Endothelial cell of umbilical vein (primary cell): ENCODE data around the gene OR2D2. TPM values are rescaled to one million over a fixed set of nuclear protein-coding genes. Genes with fewer than 3 reads are reported as not detected.

Source experiments
- BruUV-seq: library from RNA; stranded (reverse); fragments of 400-500 nt; replicated peaks from 2 replicates; lab custom pipeline; 2021; lab: Mats Ljungman, UMichigan
- CTCF ChIA-PET: fragments of 300-600, 350-600 bp; sonication (Branson Sonifier 250); formaldehyde crosslinking; loops from one replicate; lab custom pipeline; 2021; ENCODE audit warnings: antibody characterized with exemption, inconsistent platforms; lab: Charles Lee
- POLR2A ChIA-PET: fragments of 300-600, 350-600 bp; sonication (Branson Sonifier 250); formaldehyde crosslinking; loops from one replicate; lab custom pipeline; 2021; ENCODE audit warnings: antibody characterized with exemption, inconsistent platforms; lab: Charles Lee
- DNase-seq: peaks from one replicate; pipeline ENCODE4 v3.0.0-alpha.2; 2011; ENCODE audit warnings: low read depth, low spot score
- FAIRE-seq: peaks from 2 replicates; lab custom pipeline; 2011; peaks lifted over from hg19 to GRCh38; lab: Jason Lieb, UNC
- H2AFZ ChIP-seq: 2 replicates; pipeline ENCODE4 v1.6.0; 2012; ENCODE audit warnings: low read depth, low read length, control low read depth, inconsistent platforms
- H3K27ac ChIP-seq: 2 replicates; pipeline ENCODE4 v1.5.1; 2011; ENCODE audit warnings: low read depth, mild to moderate bottlenecking, control low read depth, low read length, moderate library complexity; ENCODE audit not compliant: insufficient read depth
- H3K27me3 ChIP-seq, 2 experiments: 2 replicates each; pipeline versions ENCODE4 v1.6.0 to v1.6.1; 2011; ENCODE audit warnings: low read length in 2 of 2, mixed read lengths in 1 of 2; ENCODE audit not compliant: control insufficient read depth in 2 of 2, insufficient read depth in 2 of 2
- H3K36me3 ChIP-seq, 2 experiments: 2 replicates in 1 of 2; 3 replicates in 1 of 2; pipeline ENCODE4 v1.5.1; 2011; ENCODE audit warnings: low read length in 2 of 2, mild to moderate bottlenecking in 1 of 2, moderate library complexity in 1 of 2; ENCODE audit not compliant: control insufficient read depth in 2 of 2, insufficient read depth in 2 of 2; ENCODE audit errors: extremely low read depth in 1 of 2
- H3K4me1 ChIP-seq: 3 replicates; pipeline ENCODE4 v1.5.1; 2011; ENCODE audit warnings: mild to moderate bottlenecking, low read length; ENCODE audit not compliant: control insufficient read depth, insufficient read depth; ENCODE audit errors: extremely low read depth
- H3K4me2 ChIP-seq: 2 replicates; pipeline ENCODE4 v1.6.1; 2011; ENCODE audit warnings: low read length, control low read depth, mixed read lengths; ENCODE audit not compliant: insufficient read depth
- H3K4me3 ChIP-seq, 3 experiments: fragments of 200-600 bp in 1 of 3; sonication (generic), shearing (Covaris generic) in 1 of 3; replicated peaks in 1 of 3; 2 replicates each; pipeline ENCODE4 v1.5.1; 2011 to 2016; ENCODE audit warnings: control low read depth in 3 of 3, low read length in 3 of 3, mild to moderate bottlenecking in 2 of 3, inconsistent platforms in 1 of 3, low read depth in 1 of 3, moderate library complexity in 1 of 3; ENCODE audit not compliant: insufficient read depth in 1 of 3
- H3K79me2 ChIP-seq: 2 replicates; pipeline ENCODE4 v1.6.0; 2012; ENCODE audit warnings: low read length, inconsistent platforms; ENCODE audit not compliant: control insufficient read depth, insufficient read depth
- H3K9ac ChIP-seq: replicated peaks from 2 replicates; pipeline ENCODE3; 2011; ENCODE audit warnings: low read length, control low read depth; ENCODE audit not compliant: insufficient read depth; ENCODE audit errors: extremely low read depth
- H3K9me1 ChIP-seq: replicated peaks from 3 replicates; pipeline ENCODE4 v1.6.0; 2011; ENCODE audit warnings: mild to moderate bottlenecking, low read length; ENCODE audit not compliant: control insufficient read depth, insufficient read depth; ENCODE audit errors: extremely low read depth
- H3K9me3 ChIP-seq: replicated peaks from 2 replicates; pipeline ENCODE4 v1.5.1; 2012; ENCODE audit warnings: low read length, inconsistent platforms; ENCODE audit not compliant: control insufficient read depth, insufficient read depth
- H4K20me1 ChIP-seq: replicated peaks from 2 replicates; pipeline ENCODE3; 2011; ENCODE audit warnings: mild to moderate bottlenecking, low read length; ENCODE audit not compliant: control insufficient read depth, insufficient read depth; ENCODE audit errors: extremely low read depth
- CTCF ChIP-seq, 2 donors: IDR thresholded peaks; 1 replicate in 1 of 2; 2 replicates in 1 of 2; pipeline ENCODE4 v1.5.1; 2011; ENCODE audit warnings: low read length in 2 of 2, mild to moderate bottlenecking in 2 of 2, moderate library complexity in 2 of 2, control low read depth in 1 of 2, inconsistent platforms in 1 of 2, low read depth in 1 of 2; ENCODE audit not compliant: insufficient read depth in 1 of 2; ENCODE audit errors: extremely low read depth in 1 of 2
- EZH2 ChIP-seq: IDR thresholded peaks from 2 replicates; pipeline ENCODE4 v1.6.1; 2012; ENCODE audit warnings: borderline replicate concordance, low read depth, mild to moderate bottlenecking, moderate library complexity, low read length, inconsistent platforms; ENCODE audit not compliant: severe bottlenecking
- FOS ChIP-seq: IDR thresholded peaks from 2 replicates; pipeline ENCODE4 v1.6.1; 2011; ENCODE audit warnings: mild to moderate bottlenecking, low read length, moderate library complexity, borderline replicate concordance; ENCODE audit not compliant: insufficient read depth
- GATA2 ChIP-seq: IDR thresholded peaks from 2 replicates; pipeline ENCODE4 v1.7.0; 2011; ENCODE audit warnings: low read depth, mild to moderate bottlenecking, moderate library complexity, mixed read lengths, low read length; ENCODE audit not compliant: insufficient read length, insufficient read depth
- JUN ChIP-seq: IDR thresholded peaks from 2 replicates; pipeline ENCODE4 v1.6.1; 2011; ENCODE audit warnings: borderline replicate concordance, low read depth; ENCODE audit not compliant: insufficient read length, insufficient read depth
- MAX ChIP-seq: IDR thresholded peaks from 2 replicates; pipeline ENCODE4 v1.6.1; 2011; ENCODE audit not compliant: insufficient read depth, insufficient read length
- MYC ChIP-seq: IDR thresholded peaks from one replicate; pipeline ENCODE4 v1.6.1; 2011; ENCODE audit warnings: mild to moderate bottlenecking, low read depth, low read length
- POLR2A ChIP-seq: IDR thresholded peaks from 2 replicates; pipeline ENCODE4 v1.6.1; 2012; ENCODE audit warnings: low read depth, mild to moderate bottlenecking, control low read depth, low read length
- POLR2AphosphoS5 ChIP-seq: IDR thresholded peaks from 2 replicates; pipeline ENCODE4 v1.6.1; 2012; ENCODE audit warnings: low read depth, mild to moderate bottlenecking, control low read depth, low read length, moderate library complexity; ENCODE audit not compliant: insufficient read depth
- dilution Hi-C: fragments of 300-500 bp; cut with MboI; formaldehyde crosslinking; loops from one replicate; pipeline ENCODE4 v1.15.0; 2019; ENCODE audit warnings: low sequenced_read_pairs; ENCODE audit not compliant: extremely low pct_ligation_motif_present
- intact Hi-C: fragments of 100-400 bp; cut with micrococcal nuclease; formaldehyde crosslinking; loops from one replicate; pipeline ENCODE4 v1.10.0; 2022
- polyA plus RNA-seq, 4 experiments: library from polyadenylated mRNA; depleted of rRNA in 3 of 4; stranded (reverse) in 3 of 4; unstranded in 1 of 4; fragments of >200 nt; gene quantifications; 2 replicates each; pipeline versions ENCODE4 v1.2.1 to v1.2.3, GENCODE V29; 2011 to 2012; ENCODE audit warnings: missing spikeins in 1 of 4
- total RNA-seq: library from RNA; stranded (reverse); gene quantifications from 2 replicates; pipeline ENCODE4 v1.2.3, GENCODE V29; 2021

Gene OR2D2
- total and polyA plus RNA-seq, 2 donors (not counting 3 experiments of a cell fraction or from before 2014, with no cell fraction given), result 0.08 to 0.31 TPM

GRCh38 chr11:6876914-6877313 lies 15.4 kb downstream of the OR2D2 start:
- Histone ChIP-seq H3K27me3 (peaks cover 0 to 3% of the 10 kb centered on the region in 2 experiments), H3K9ac (no peak overlapping the region), H3K27ac (no peak overlapping the region), H3K36me3 (no peaks in the 10 kb centered on the region), H3K4me1 (no peaks in the 10 kb centered on the region), H2AFZ (no peak overlapping the region), H4K20me1 (no peaks in the 10 kb centered on the region), H3K4me3 (no peak overlapping the region), H3K9me1 (no peaks in the 10 kb centered on the region), H3K4me2 (no peak overlapping the region), H3K9me3 (no peaks in the 10 kb centered on the region), H3K79me2 (no peaks in the 10 kb centered on the region)
- ChIA-PET POLR2A (no interaction called here), CTCF (no interaction called here)
- BruUV-seq, result no TSS peak
- dilution Hi-C loops, result no loop called here
- intact Hi-C loops, result no loop called here
- FAIRE-seq (no peak), DNase-seq (no peak)
- TF ChIP-seq GATA2 (no peak), POLR2AphosphoS5 (no peak), FOS (no peak), JUN (no peak), CTCF (IDR thresholded peaks at IDR 0.05; ENCODE audit: extremely low read depth in 1 of 2, insufficient read depth in 1 of 2, low read depth in 1 of 2, low read length in 2 of 2) (no peak)

GRCh38 chr11:6876325-6876724 lies 16.0 kb downstream of the OR2D2 start, which contains the start of gene OR10A4:
TSS of gene OR10A4 (plus strand) at chr11:6876625. CDS start at chr11:6876648, 23 bp downstream.
- Histone ChIP-seq H3K4me2 (no peak within 1 kb of the TSS), H3K36me3 (no peaks in the 10 kb centered on the region), H3K27ac (no peak within 1 kb of the TSS), H3K9me3 (no peaks in the 10 kb centered on the region), H4K20me1 (no peaks in the 10 kb centered on the region), H3K4me1 (no peaks in the 10 kb centered on the region), H3K9me1 (no peaks in the 10 kb centered on the region), H3K4me3 (no peak within 1 kb of the TSS), H2AFZ (no peak within 1 kb of the TSS), H3K79me2 (no peaks in the 10 kb centered on the region), H3K9ac (no peak within 1 kb of the TSS), H3K27me3 (peaks cover 0 to 3% of the 10 kb centered on the region in 2 experiments)
- BruUV-seq, result no TSS peak
- FAIRE-seq (no peak), DNase-seq (no peak)
- CTCF ChIA-PET, result interaction anchor here (1.1 to 1.2 kb wide), 2 partner anchors 19 to 20 kb away, joined by 3 read pairs; no protein-coding TSS in a partner anchor
- intact Hi-C loops, result no loop called here
- POLR2A ChIA-PET, result no interaction called here
- dilution Hi-C loops, result no loop called here
- TF ChIP-seq FOS, result no peak
- TF ChIP-seq POLR2A, result no peak
- TF ChIP-seq MAX, result no peak
- TF ChIP-seq EZH2, result no peak
- TF ChIP-seq CTCF (IDR thresholded peaks at IDR 0.05; ENCODE audit: extremely low read depth in 1 of 2, insufficient read depth in 1 of 2, low read depth in 1 of 2, low read length in 2 of 2), result no peak
- TF ChIP-seq POLR2AphosphoS5, result no peak
- no peak for TF ChIP-seq MYC
- TF ChIP-seq JUN, result no peak
- TF ChIP-seq GATA2, result no peak
